HAP-1 (cell line): Measurements from ENCODE around the gene RNF186.

ENCODE experiments used
- DNase-seq, 2 experiments: peaks; one replicate each; pipeline ENCODE4 v3.0.0-alpha.2; 2016 to 2020; ENCODE audit warnings: low spot score in 2 of 2
- H3K27me3 ChIP-seq: fragments of 250-450 bp; sonication (Bioruptor Pico); 2 replicates; pipeline ENCODE4 v1.5.1; 2020; ENCODE audit warnings: low read depth, mild to moderate bottlenecking, moderate library complexity
- H3K36me3 ChIP-seq: fragments of 250-450 bp; sonication (Bioruptor Pico); replicated peaks from 2 replicates; pipeline ENCODE4 v1.5.1; 2020; ENCODE audit warnings: mild to moderate bottlenecking
- H3K4me1 ChIP-seq: fragments of 250-450 bp; sonication (Bioruptor Pico); 2 replicates; pipeline ENCODE4 v1.5.1; 2020; ENCODE audit warnings: mild to moderate bottlenecking
- H3K4me3 ChIP-seq: fragments of 250-450 bp; sonication (Bioruptor Pico); 2 replicates; pipeline ENCODE4 v1.5.1; 2020; ENCODE audit warnings: mild to moderate bottlenecking, moderate library complexity
- H3K9me3 ChIP-seq: fragments of 250-450 bp; sonication (Bioruptor Pico); 2 replicates; pipeline ENCODE4 v1.5.1; 2020; ENCODE audit warnings: mild to moderate bottlenecking, moderate library complexity
- in situ Hi-C: fragments of 300-500 bp; cut with MboI; formaldehyde crosslinking; loops from 3 replicates; pipeline ENCODE4 v1.14.3; 2020; ENCODE audit warnings: low sequenced_read_pairs, inconsistent platforms, mixed read lengths

Gene RNF186

DNA sequence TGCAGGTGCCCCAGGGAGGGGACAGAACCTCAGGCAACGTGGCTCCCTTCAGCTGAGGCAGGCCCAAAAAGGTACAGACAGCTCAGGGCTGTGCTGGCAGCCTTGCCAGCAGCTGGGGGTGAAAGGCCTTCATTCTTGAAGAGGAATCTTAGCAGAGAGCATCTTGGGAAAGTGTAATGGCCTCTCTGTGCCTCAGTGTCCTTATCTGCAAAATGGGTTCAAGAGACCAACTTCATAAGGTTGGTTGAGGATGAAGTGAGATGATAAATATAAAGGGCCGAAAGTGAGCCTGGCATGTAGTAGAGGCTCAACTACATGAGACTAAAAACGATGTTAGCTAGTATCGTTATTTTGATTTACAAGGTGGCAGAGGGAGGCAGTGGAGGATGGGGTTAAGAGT, 41.6 kb downstream of the RNF186 start:
- Histone ChIP-seq H3K4me3 (no peak overlapping the region), H3K27me3 (no peaks in the 10 kb centered on the region), H3K36me3 (no peaks in the 10 kb centered on the region), H3K4me1 (no peaks in the 10 kb centered on the region), H3K9me3 (no peaks in the 10 kb centered on the region)
- in situ Hi-C loops = no loop called here
- no peak for DNase-seq

DNA sequence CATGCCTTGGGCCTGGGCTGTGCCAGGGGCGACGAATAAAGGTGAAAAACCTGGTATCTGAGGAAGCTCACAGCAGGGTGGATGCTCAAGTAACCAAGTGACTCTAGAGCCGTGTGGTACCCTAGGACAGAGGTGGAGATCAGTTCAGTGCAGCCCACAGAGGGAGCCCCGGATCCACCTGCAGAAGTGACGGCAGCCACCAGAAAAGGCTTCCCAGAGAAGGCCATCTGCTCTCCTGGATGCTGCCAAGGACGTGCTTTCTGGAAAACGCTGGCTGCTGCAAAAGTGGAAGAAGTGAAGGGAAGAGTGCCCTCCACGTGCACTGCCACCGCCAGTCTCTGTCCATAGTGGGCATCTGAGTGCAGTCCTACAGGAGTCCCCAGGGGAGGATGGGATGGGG, 43.0 kb downstream of the RNF186 start:
- no peaks in the 10 kb centered on the region for H3K4me1 ChIP-seq
- H3K4me3 ChIP-seq = no peak overlapping the region
- no peak for DNase-seq
- in situ Hi-C loops = no loop called here
- H3K27me3 ChIP-seq = no peaks in the 10 kb centered on the region
- H3K9me3 ChIP-seq = no peaks in the 10 kb centered on the region
- no peaks in the 10 kb centered on the region for H3K36me3 ChIP-seq

DNA sequence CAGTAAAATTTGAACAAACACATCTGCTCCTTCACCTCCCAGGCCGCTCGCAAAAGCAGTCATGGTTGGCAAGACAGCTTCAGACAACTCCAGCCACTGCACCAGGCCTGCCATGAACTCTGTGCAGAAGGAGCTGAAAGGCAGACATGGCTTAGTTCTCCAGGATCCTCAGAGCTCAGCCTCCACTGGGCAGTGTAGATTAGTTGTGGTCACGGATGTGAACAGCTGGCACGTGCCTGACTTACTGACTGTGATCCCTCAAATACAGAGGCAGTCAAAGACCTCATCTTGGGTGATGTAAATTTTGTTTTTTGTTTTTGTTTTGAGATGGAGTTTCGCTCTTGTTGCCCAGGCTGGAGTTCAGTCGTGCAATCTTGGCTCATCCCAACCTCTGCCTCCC, 43.7 kb downstream of the RNF186 start:
- no peaks in the 10 kb centered on the region for H3K36me3 ChIP-seq
- H3K9me3 ChIP-seq = no peaks in the 10 kb centered on the region
- no peaks in the 10 kb centered on the region for H3K4me1 ChIP-seq
- H3K27me3 ChIP-seq = no peaks in the 10 kb centered on the region
- in situ Hi-C loops = no loop called here
- DNase-seq = no peak
- H3K4me3 ChIP-seq = no peak overlapping the region

DNA sequence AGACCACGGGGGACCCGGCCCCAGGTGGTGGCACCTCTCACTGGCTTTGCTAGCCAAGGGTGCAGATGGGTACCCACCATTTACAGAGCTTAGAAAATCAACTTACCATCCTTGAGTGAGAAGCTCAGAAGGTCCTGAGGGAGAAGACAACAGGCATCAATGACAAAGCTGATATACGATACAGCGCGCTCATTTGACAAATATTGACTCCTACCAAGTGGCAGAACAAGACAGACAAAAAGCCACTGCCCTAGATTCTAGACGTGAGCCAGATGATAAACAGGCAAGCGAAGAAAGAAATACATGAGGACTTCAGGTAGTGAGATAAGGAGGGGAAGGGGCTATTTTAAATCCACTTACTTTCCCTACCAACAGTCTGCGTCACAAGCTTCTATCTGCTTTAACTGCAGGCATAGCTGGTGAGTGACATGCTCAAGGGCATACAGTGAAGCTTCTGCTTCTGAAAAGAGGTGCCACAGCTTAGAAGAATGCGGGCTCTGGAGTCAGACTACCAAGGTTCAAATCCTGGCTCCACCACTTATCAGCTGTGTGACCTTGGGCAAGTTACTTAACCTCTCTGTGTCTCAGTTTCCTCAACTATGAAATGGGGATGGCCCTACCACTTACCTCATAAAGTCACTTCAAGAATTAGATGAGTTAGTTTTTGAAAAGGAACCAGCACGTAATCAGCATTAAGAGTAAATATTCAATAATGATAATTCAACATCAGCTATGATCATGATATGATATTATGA, 44.5 kb downstream of the RNF186 start:
- Histone ChIP-seq H3K4me3 (no peak overlapping the region), H3K9me3 (no peaks in the 10 kb centered on the region), H3K36me3 (no peaks in the 10 kb centered on the region), H3K4me1 (no peaks in the 10 kb centered on the region), H3K27me3 (no peaks in the 10 kb centered on the region)
- in situ Hi-C loops = no loop called here
- no peak for DNase-seq

DNA sequence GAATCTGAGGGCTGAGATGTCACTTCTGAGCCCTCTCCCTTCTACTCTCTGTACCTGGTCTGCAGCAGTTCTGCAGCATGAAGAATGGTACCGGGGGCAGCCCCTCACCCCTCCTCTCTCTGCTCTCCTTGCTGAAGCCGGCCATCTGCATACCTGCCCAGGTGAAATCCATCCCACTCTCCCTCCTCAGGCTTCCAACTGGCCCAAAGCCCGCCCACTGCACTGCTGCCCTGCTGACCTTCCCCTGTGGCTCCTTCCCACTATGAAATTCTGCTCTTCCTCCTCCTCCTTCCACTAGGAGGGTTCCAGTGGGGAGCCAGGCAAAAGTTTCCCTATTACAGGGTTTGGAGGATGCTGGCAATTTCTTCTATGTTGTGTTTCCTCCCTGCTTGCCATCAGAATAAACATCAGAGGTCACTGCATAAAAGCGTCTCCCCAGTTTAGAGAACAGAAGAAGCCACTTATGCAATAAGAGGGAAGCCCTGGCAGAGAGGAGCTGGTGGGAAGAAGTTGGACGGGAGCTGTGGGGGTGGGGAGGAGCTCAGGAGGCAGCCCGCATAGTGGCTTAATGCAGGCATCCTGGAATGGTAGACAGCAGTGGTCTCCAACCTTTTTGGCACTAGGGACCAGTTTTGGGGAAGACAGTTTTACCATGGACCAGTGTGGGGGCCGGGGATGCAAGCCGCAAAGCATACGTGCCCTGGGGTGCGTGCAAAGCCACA, 45.7 kb downstream of the RNF186 start:
- Histone ChIP-seq H3K9me3 (no peaks in the 10 kb centered on the region), H3K27me3 (no peaks in the 10 kb centered on the region), H3K4me3 (no peak overlapping the region), H3K36me3 (no peaks in the 10 kb centered on the region), H3K4me1 (no peaks in the 10 kb centered on the region)
- in situ Hi-C loops = no loop called here
- DNase-seq = no peak

DNA sequence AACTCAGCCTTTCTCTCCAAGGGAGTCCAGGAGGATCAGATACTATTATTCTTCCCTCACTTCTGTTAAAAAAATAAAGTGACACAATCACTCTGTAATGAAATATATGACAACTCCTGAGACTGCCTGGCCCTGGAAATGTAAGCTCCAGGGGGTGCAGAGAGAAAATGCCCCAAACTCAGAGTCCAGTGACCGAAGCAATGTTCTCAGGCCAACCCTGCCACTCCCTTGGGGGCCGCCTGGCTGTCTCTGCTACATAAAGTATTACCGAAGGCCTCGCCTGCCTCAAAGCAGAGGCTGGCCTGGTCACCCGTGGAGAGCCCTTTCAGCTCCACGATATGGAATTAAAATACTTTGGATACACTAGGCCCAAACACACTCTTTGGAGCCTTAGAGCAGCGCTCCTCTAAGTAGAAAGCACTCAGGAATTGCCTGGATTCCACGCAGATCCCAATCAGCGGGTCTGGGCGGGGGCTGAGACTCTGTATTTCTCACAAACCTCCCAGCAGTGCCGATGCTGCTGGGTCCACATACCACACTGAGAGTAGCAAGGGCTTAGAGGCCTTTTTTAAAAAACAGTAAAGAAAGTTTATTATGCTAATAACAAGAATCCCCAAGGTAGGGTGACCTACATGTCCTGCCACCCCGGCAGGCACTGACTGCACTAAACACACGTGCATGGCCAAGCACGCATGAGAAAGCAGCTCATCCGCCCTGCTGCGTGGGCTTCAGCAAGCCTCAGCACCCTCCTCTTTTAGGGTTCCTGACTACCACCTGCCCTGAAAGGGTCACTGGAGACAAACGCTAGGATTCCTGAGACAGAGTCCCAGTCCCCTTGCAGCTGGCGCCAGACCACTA, 46.5 kb downstream of the RNF186 start:
- no peaks in the 10 kb centered on the region for H3K4me1 ChIP-seq
- no peaks in the 10 kb centered on the region for H3K9me3 ChIP-seq
- DNase-seq = no peak
- no peaks in the 10 kb centered on the region for H3K36me3 ChIP-seq
- in situ Hi-C loops = no loop called here
- H3K27me3 ChIP-seq = no peaks in the 10 kb centered on the region
- no peak overlapping the region for H3K4me3 ChIP-seq

DNA sequence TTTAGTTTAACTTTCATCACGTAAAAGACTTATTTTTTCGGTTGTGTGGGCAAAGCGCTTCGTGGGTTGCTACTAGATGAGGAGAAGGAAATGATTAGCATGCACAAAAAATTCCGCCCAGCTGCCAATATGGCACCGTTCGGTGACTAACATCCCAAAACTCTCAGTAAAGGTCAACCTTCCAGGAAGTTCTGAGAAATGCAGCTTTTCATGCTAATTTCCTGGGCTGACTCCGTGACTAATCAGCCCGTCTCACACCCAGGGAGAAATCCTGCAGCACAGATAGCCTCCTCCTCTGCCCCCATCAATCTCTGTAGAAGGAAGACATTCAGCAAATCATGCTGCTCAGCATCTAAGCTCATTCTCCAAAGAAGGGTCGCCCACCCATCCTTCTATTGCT, 49.5 kb downstream of the RNF186 start:
- no peak for DNase-seq
- no peaks in the 10 kb centered on the region for H3K27me3 ChIP-seq
- H3K36me3 ChIP-seq = no peaks in the 10 kb centered on the region
- no peaks in the 10 kb centered on the region for H3K4me1 ChIP-seq
- in situ Hi-C loops = no loop called here
- no peak overlapping the region for H3K4me3 ChIP-seq
- no peaks in the 10 kb centered on the region for H3K9me3 ChIP-seq

DNA sequence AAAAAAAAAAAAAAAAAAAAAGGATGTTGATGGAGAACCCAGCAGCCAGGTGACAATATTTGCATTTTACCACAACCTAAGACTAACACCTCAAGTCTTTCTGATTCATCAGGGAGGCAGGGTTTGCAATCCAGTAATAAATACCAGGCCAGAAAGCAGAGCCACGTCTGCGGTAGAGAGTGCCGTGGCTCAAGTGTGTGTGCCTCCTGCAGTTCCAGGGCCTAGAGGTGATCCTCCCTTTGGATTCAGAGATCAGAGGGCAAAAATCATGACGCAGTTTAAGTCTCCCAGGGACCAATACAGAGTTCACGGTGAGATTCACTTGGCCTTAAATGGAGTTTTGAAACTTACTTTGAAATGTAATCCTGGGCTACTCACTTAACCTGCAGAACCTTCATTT, 50.2 kb downstream of the RNF186 start:
- in situ Hi-C loops = no loop called here
- no peaks in the 10 kb centered on the region for H3K9me3 ChIP-seq
- H3K4me3 ChIP-seq = no peak overlapping the region
- no peak for DNase-seq
- no peaks in the 10 kb centered on the region for H3K4me1 ChIP-seq
- H3K27me3 ChIP-seq = no peaks in the 10 kb centered on the region
- no peaks in the 10 kb centered on the region for H3K36me3 ChIP-seq
